Measurements from ENCODE around the gene TBC1D25.

TBC1D25 gene

DNA sequence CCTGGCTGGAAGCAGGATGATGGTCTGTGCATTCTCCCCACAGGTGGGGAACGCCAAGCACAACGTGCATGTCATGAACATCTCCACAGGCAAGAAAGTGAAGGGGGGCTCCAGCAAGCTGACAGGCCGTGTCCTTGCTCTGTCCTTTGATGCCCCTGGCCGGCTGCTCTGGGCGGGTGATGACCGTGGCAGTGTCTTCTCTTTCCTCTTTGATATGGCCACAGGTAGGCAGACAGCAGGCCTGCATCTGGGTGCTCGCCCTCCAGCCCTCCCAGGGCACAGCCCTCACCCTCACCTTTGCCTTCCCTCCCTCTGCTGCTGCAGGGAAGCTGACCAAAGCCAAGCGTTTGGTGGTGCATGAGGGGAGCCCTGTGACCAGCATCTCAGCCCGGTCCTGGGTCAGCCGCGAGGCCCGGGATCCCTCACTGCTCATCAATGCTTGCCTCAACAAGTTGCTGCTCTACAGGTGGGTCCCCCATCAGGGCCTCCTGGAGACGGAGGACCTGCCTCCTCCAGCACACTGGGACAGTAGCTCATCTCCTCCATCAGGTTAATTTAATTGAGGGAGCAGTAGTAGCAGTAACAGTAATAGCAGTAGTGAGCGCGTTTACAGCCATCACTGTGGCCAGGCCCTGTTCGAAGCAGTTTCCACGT lies 62.4 kb downstream of the TBC1D25 start:
- DNase-seq (ENCODE audit: low spot score): no peak

- DNase-seq (ENCODE audit: low spot score): no peak
These were observed 65.2 kb downstream of the TBC1D25 start for GRCh38 chrX:48604701-48605100.

- DNase-seq (ENCODE audit: low spot score): no peak
These were observed 66.6 kb downstream of the TBC1D25 start for GRCh38 chrX:48606091-48606490.

DNA sequence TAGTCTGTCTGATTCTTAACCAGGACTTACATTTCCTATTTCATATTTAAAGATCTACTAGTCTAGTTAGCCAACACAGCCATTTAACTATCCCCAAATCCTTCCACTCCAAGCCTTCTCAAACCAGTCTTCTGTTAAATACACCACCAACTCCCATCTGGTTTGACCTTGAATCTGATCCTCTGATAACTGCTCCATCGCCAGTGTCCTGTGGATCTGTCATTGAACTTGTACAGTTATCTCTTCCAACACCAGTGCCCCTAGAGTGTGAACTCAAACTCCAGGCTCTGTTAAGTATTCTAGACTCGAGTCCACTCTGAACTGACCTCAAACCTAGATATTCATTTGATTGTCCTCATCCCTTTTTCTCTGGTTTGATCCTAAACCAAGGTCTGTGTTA lies 72.2 kb downstream of the TBC1D25 start:
- no peak for DNase-seq (ENCODE audit: low spot score)

All from NAMALWA (cell line).